HepG2 (cell line): ENCODE measurements around the gene COG1. TPM values are rescaled to one million over a fixed set of nuclear protein-coding genes. Genes with fewer than 3 reads are reported as not detected.

Experiments used
- FOXO4 ChIP-seq: sonication (generic); formaldehyde crosslinking; conservative IDR thresholded peaks from 2 replicates; pipeline ENCODE4 v1.8.1; 2023; ENCODE audit warnings: missing genetic modification reagents
- MNT ChIP-seq: fragments of 450-650 bp; IDR thresholded peaks from 2 replicates; pipeline ENCODE4 v1.6.1; 2016
- ONECUT2 ChIP-seq: sonication (generic); formaldehyde crosslinking; IDR thresholded peaks from 2 replicates; pipeline ENCODE4 v1.4.0; 2020; ENCODE audit warnings: missing genetic modification reagents
- PCBP1 ChIP-seq: fragments of 200-400 bp; formaldehyde crosslinking; IDR thresholded peaks from 2 replicates; pipeline ENCODE4 v1.6.1; 2017; ENCODE audit warnings: mild to moderate bottlenecking, low read depth, low read length, borderline replicate concordance
- POGK ChIP-seq: sonication (generic); formaldehyde crosslinking; conservative IDR thresholded peaks from 2 replicates; pipeline ENCODE4 v1.8.0; 2022; ENCODE audit warnings: mild to moderate bottlenecking, moderate library complexity, missing genetic modification reagents
- RNF2 ChIP-seq: fragments of 450-650 bp; conservative IDR thresholded peaks from 2 replicates; pipeline ENCODE4 v1.6.1; 2016; ENCODE audit warnings: low read depth
- SIN3B ChIP-seq: fragments of 150-350 bp; IDR thresholded peaks from 2 replicates; pipeline ENCODE4 v1.6.1; 2014; ENCODE audit warnings: low read length
- YY1 ChIP-seq: IDR thresholded peaks from 2 replicates; pipeline ENCODE4 v1.6.1; 2011; ENCODE audit warnings: low read length, low read depth, moderate library complexity, mild to moderate bottlenecking; ENCODE audit not compliant: insufficient read depth, insufficient replicate concordance
- ZBTB21 ChIP-seq: sonication (generic); formaldehyde crosslinking; IDR thresholded peaks from 2 replicates; pipeline ENCODE4 v1.4.0; 2020; ENCODE audit warnings: missing genetic modification reagents
- ZFP36L2 ChIP-seq: sonication (generic); formaldehyde crosslinking; IDR thresholded peaks from 2 replicates; pipeline ENCODE4 v1.4.0; 2020; ENCODE audit warnings: missing genetic modification reagents
- ZNF326 ChIP-seq: sonication (generic); formaldehyde crosslinking; IDR thresholded peaks from 2 replicates; pipeline ENCODE4 v1.4.0; 2020; ENCODE audit warnings: missing genetic modification reagents, borderline replicate concordance
- ZNF530 ChIP-seq: sonication (generic); formaldehyde crosslinking; IDR thresholded peaks from 2 replicates; pipeline ENCODE4 v1.5.0; 2020; ENCODE audit warnings: low read depth, mild to moderate bottlenecking, missing genetic modification reagents
- ZNF7 ChIP-seq: IDR thresholded peaks from 2 replicates; pipeline ENCODE4 v1.6.1; 2016; ENCODE audit warnings: missing biosample characterization, missing genetic modification reagents
- ZNF749 ChIP-seq: sonication (generic); formaldehyde crosslinking; IDR thresholded peaks from 2 replicates; pipeline ENCODE4 v1.8.0; 2022; ENCODE audit warnings: mild to moderate bottlenecking, missing genetic modification reagents, moderate library complexity, borderline replicate concordance
- ZXDC ChIP-seq: sonication (generic); formaldehyde crosslinking; IDR thresholded peaks from 2 replicates; pipeline ENCODE4 v1.5.0; 2020; ENCODE audit warnings: mild to moderate bottlenecking, missing genetic modification reagents
- polyA plus RNA-seq, 8 experiments: library from polyadenylated mRNA; depleted of rRNA in 3 of 8; stranded (reverse) in 7 of 8; unstranded in 1 of 8; fragments of >200 nt; fragmentation: Illumina TruSeq in 4 of 8; extraction: Trizol in 4 of 8; gene quantifications; 2 replicates each; pipeline versions ENCODE4 v1.2.1 to v1.2.3, GENCODE V29; 2011 to 2016; ENCODE audit warnings: low read depth in 4 of 8, missing spikeins in 1 of 8, mixed read lengths in 1 of 8; ENCODE audit not compliant: insufficient read depth in 1 of 8
- total RNA-seq, 5 experiments: library from RNA; depleted of rRNA; stranded (reverse); fragments of >200 nt; fragmentation: Illumina TruSeq; extraction: Trizol; gene quantifications; 2 replicates each; pipeline ENCODE4 v1.2.3, GENCODE V29; 2016; ENCODE audit warnings: low read depth in 1 of 5
- TF ChIP-seq, protein P1 (sequence below): sonication (generic); formaldehyde crosslinking; conservative IDR thresholded peaks from 2 replicates; pipeline ENCODE4 v1.4.0; 2020; ENCODE audit warnings: missing genetic modification reagents
- TF ChIP-seq, protein P2 (sequence below): sonication (generic); formaldehyde crosslinking; IDR thresholded peaks from 2 replicates; pipeline ENCODE4 v1.5.0; 2020; ENCODE audit warnings: missing genetic modification reagents

The COG1 gene
- total and polyA plus RNA-seq, 2 of the 13 experiments (the other 11 are each of a cell fraction or from before 2014, with no cell fraction given): 36.6 to 39.7 TPM

DNA sequence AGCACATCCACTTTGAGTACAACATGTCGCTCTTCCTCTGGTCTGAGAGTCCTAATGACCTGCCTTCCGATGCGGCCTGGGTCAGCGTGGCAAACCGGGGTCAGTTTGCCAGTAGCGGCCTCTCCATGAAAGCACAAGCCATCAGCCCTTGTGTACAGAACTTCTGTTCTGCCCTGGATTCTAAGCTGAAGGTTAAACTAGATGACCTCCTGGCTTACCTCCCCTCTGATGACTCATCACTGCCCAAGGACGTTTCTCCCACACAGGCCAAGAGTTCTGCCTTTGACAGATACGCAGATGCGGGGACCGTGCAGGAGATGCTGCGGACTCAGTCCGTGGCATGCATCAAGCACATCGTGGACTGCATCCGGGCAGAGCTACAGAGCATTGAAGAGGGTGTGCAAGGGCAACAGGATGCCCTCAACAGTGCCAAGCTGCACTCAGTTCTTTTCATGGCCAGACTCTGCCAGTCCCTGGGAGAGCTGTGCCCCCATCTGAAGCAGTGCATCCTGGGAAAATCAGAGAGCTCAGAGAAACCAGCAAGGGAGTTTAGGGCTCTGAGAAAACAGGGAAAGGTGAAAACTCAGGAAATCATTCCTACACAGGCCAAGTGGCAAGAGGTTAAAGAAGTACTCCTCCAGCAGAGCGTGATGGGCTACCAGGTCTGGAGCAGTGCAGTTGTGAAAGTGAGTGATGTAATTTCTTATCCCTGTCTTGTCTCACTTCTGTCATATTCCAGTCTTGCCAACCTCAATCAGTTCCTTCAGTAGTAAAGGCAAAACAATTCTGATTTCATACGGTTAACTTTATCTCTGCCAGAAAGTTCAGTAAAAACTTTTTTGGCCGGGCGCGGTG lies 8.6 kb downstream of the COG1 start (continued):
- TF ChIP-seq ONECUT2 (CRISPR knock-in tag): no peak
- no peak for TF ChIP-seq ZNF530
- peak; percentile 82 for TF ChIP-seq POGK (CRISPR knock-in tag)
- TF ChIP-seq ZBTB21 (CRISPR knock-in tag): no peak
- TF ChIP-seq ZNF7 (CRISPR knock-in tag): no peak
- no peak for TF ChIP-seq ZFP36L2 (CRISPR knock-in tag)
- TF ChIP-seq FOXO4 (CRISPR knock-in tag): no peak
- TF ChIP-seq, protein P1, sequence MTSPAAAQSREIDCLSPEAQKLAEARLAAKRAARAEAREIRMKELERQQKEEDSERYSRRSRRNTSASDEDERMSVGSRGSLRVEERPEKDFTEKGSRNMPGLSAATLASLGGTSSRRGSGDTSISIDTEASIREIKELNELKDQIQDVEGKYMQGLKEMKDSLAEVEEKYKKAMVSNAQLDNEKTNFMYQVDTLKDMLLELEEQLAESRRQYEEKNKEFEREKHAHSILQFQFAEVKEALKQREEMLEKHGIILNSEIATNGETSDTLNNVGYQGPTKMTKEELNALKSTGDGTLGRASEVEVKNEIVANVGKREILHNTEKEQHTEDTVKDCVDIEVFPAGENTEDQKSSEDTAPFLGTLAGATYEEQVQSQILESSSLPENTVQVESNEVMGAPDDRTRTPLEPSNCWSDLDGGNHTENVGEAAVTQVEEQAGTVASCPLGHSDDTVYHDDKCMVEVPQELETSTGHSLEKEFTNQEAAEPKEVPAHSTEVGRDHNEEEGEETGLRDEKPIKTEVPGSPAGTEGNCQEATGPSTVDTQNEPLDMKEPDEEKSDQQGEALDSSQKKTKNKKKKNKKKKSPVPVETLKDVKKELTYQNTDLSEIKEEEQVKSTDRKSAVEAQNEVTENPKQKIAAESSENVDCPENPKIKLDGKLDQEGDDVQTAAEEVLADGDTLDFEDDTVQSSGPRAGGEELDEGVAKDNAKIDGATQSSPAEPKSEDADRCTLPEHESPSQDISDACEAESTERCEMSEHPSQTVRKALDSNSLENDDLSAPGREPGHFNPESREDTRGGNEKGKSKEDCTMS: no peak
- TF ChIP-seq ZNF326: no peak
- no peak for TF ChIP-seq ZXDC (CRISPR knock-in tag)
- peak; percentile 46; the same call in 1 of the 2 replicates for TF ChIP-seq RNF2
- TF ChIP-seq PCBP1: no peak
- peak; percentile 53 for TF ChIP-seq MNT
- peak; percentile 77; the same call in 1 of the 2 replicates for TF ChIP-seq ZNF749 (CRISPR knock-in tag)
- TF ChIP-seq, protein P2, sequence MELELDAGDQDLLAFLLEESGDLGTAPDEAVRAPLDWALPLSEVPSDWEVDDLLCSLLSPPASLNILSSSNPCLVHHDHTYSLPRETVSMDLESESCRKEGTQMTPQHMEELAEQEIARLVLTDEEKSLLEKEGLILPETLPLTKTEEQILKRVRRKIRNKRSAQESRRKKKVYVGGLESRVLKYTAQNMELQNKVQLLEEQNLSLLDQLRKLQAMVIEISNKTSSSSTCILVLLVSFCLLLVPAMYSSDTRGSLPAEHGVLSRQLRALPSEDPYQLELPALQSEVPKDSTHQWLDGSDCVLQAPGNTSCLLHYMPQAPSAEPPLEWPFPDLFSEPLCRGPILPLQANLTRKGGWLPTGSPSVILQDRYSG: no peak
- TF ChIP-seq YY1: peak; percentile 54
- 0 out of 2 replicates have a peak, but pooled peaks have one; percentile 28 for TF ChIP-seq SIN3B
